ENCODE results near the gene ALAD. TPM values are rescaled to one million over a fixed set of nuclear protein-coding genes. Genes with fewer than 3 reads are reported as not detected.
A peak's percentile ranks its signal among the peaks of the same experiment; 100 is the strongest.
"Not testable (repeated sequence)": the region's sequence is repeated elsewhere in the genome, so short reads cannot be mapped to it uniquely, and the experiment has no call there.

ALAD gene
- total and polyA plus RNA-seq, 9 of the 15 experiments (the other 6 are each of a cell fraction or from before 2014, with no cell fraction given) = 1.3 to 12.7 (median 6.8) TPM

DNA sequence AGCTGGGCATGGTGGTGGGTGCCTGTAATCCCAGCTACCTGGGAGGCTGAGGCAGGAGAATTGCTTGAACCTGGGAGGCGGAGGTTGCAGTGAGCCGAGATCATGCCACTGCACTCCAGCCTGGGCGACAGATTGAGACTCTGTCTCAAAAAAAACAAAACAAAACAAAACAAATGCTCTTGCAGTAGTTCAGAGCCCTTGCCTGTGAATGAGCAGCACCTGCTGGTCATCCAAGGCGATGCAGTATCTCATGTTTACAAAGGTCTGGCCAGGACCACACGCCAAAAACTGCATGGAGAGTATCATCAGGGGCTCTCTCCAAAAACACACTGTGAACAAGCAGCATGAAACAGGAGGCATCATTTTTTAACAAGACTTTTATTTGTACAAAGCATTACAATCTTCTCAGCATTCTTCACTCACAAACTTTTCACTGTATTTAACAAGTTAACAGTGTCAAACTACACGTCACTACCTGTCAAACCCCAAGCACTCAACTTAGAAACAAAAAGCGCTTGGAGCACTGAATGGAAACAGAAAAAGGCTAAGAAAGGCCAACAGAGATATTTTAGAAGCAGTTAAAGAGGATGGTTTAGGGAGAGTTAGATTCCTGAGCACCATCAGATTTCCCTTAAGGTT, 5.9 kb upstream of the ALAD start:
- Histone ChIP-seq H3K79me2 (ENCODE audit: control insufficient read depth, insufficient read depth, low read length) (peaks cover 24% of the 10 kb centered on the region), H3K4me1 (replicated peaks in 1 of 2; ENCODE audit: control insufficient read depth in 2 of 2, insufficient read depth in 2 of 2, low read length in 2 of 2) (peaks cover 12 to 22% of the 10 kb centered on the region in 2 experiments; a peak in 4 of 5 replicates), H3K36me3 (ENCODE audit: control insufficient read depth, insufficient read depth, low read length) (peaks cover 29% of the 10 kb centered on the region)
- 41% methylated on average over 7 of the region's 7 CpGs for WGBS (ENCODE audit: insufficient coverage, low coverage, missing lambda C conversion rate)
- intact Hi-C loops (cut with micrococcal nuclease) = loop anchor here (1.0 to 10.0 kb wide), 3 partner anchors 52 to 132 kb away; partner anchors contain the start of genes CDC26 and PRPF4
- peak; percentile 37 to 82 (median 47) for DNase-seq (ENCODE audit: extremely low read depth in 1 of 4, low spot score in 3 of 4)
- not testable (repeated sequence) for BruUV-seq (replicated peaks); H3K27me3 ChIP-seq (ENCODE audit: control insufficient read depth in 2 of 2, insufficient read depth in 2 of 2, low read length in 2 of 2); H4K20me1 ChIP-seq (replicated peaks; ENCODE audit: control insufficient read depth, insufficient read depth, low read length); H3K27ac ChIP-seq (ENCODE audit: extremely low read depth, low read depth, low read length); H3K9ac ChIP-seq (ENCODE audit: insufficient read depth in 1 of 2, low read depth in 2 of 2, low read length in 2 of 2); H3K4me3 ChIP-seq; H3K4me2 ChIP-seq (ENCODE audit: insufficient read depth, low read length); H3K9me1 ChIP-seq (ENCODE audit: control insufficient read depth, insufficient read depth, low read length); H3K9me3 ChIP-seq (replicated peaks; ENCODE audit: control insufficient read depth, insufficient read depth, low read depth, low read length); H2AFZ ChIP-seq (ENCODE audit: low read depth, low read length); TF ChIP-seq JUND (tag; IDR thresholded peaks at IDR 0.05; ENCODE audit: borderline replicate concordance, low read depth, low read length)
- in situ Hi-C loops (cut with MboI) = loop anchor here (5.0 kb wide), 1 partner anchor 105 kb away; the partner anchor contains the start of gene RNF183
- ATAC-seq = peak; percentile 67
- ChIA-PET CTCF (ENCODE audit: low intra/inter-chr PET ratio) (interaction anchor here (0.6 to 2.4 kb wide), 6 partner anchors 40 to 132 kb away, joined by 3 to 17 read pairs (median 4); partner anchors contain the start of genes CDC26 and PRPF4), POLR2A (interaction anchor here (0.6 to 1.1 kb wide), 2 partner anchors 20 to 92 kb away, joined by 3 to 4 read pairs; no protein-coding TSS in a partner anchor)
- peak; percentile 70 for FAIRE-seq
- TF ChIP-seq JUND (IDR thresholded peaks at IDR 0.05; ENCODE audit: borderline replicate concordance, low read depth, low read length) (peak; percentile 29; the same call in 1 of the 2 replicates), KLF16 (IDR thresholded peaks at IDR 0.05) (0 out of 2 replicates have a peak, but pooled peaks have one; percentile 41), ZNF384 (IDR thresholded peaks at IDR 0.05; ENCODE audit: low read depth, low read length) (peak; percentile 75), RAD21 (CRISPR knock-in tag; conservative IDR thresholded peaks at IDR 0.05 in 1 of 2, IDR thresholded peaks at IDR 0.05 in 1 of 2) (peak; percentile 92 to 94), FOXK2 (conservative IDR thresholded peaks at IDR 0.05 in 1 of 2, IDR thresholded peaks at IDR 0.05 in 1 of 2; ENCODE audit: low read depth in 2 of 2) (peak; percentile 95 to 97), CTCF (IDR thresholded peaks at IDR 0.05 in 2 of 3, conservative IDR thresholded peaks at IDR 0.05 in 1 of 3; ENCODE audit: insufficient read depth in 2 of 3, low read depth in 1 of 3, low read length in 3 of 3) (peak; percentile 80 to 92 (median 85)), FOXA3 (CRISPR knock-in tag; conservative IDR thresholded peaks at IDR 0.05 in 1 of 2, IDR thresholded peaks at IDR 0.05 in 1 of 2) (peak; percentile 69 to 87), SMARCA4 (IDR thresholded peaks at IDR 0.05) (0 out of 2 replicates have a peak, but pooled peaks have one; percentile 12), SUPT5H (IDR thresholded peaks at IDR 0.05) (0 out of 2 replicates have a peak, but pooled peaks have one; percentile 34), LCOR (CRISPR knock-in tag; IDR thresholded peaks at IDR 0.05) (0 out of 2 replicates have a peak, but pooled peaks have one; percentile 39), HDGF (IDR thresholded peaks at IDR 0.05) (peak; percentile 80; the same call in 1 of the 2 replicates)
- TF ChIP-seq, protein P1, sequence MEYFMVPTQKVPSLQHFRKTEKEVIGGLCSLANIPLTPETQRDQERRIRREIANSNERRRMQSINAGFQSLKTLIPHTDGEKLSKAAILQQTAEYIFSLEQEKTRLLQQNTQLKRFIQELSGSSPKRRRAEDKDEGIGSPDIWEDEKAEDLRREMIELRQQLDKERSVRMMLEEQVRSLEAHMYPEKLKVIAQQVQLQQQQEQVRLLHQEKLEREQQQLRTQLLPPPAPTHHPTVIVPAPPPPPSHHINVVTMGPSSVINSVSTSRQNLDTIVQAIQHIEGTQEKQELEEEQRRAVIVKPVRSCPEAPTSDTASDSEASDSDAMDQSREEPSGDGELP (CRISPR knock-in tag; IDR thresholded peaks at IDR 0.05; ENCODE audit: borderline replicate concordance) = 0 out of 2 replicates have a peak, but pooled peaks have one; percentile 7
- TF ChIP-seq, protein P2, sequence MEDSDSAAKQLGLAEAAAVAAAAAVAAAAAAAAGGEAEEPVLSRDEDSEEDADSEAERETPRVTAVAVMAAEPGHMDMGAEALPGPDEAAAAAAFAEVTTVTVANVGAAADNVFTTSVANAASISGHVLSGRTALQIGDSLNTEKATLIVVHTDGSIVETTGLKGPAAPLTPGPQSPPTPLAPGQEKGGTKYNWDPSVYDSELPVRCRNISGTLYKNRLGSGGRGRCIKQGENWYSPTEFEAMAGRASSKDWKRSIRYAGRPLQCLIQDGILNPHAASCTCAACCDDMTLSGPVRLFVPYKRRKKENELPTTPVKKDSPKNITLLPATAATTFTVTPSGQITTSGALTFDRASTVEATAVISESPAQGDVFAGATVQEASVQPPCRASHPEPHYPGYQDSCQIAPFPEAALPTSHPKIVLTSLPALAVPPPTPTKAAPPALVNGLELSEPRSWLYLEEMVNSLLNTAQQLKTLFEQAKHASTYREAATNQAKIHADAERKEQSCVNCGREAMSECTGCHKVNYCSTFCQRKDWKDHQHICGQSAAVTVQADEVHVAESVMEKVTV (CRISPR knock-in tag; IDR thresholded peaks at IDR 0.05) = peak; percentile 79
